HG02970 (cell line): Measurements from ENCODE around the gene CDC42EP1.
"Not testable (repeated sequence)": the region's sequence is repeated elsewhere in the genome, so short reads cannot be mapped to it uniquely, and the experiment has no call there.

Source experiments
- ATAC-seq: cut with Tn5 transposase; IDR thresholded peaks from one replicate; pipeline ENCODE4 v1.9.1; 2021; ENCODE audit warnings: mild to moderate bottlenecking, moderate library complexity, moderate number of reproducible peaks; ENCODE audit not compliant: unreplicated experiment, low FRiP score

The CDC42EP1 gene

DNA sequence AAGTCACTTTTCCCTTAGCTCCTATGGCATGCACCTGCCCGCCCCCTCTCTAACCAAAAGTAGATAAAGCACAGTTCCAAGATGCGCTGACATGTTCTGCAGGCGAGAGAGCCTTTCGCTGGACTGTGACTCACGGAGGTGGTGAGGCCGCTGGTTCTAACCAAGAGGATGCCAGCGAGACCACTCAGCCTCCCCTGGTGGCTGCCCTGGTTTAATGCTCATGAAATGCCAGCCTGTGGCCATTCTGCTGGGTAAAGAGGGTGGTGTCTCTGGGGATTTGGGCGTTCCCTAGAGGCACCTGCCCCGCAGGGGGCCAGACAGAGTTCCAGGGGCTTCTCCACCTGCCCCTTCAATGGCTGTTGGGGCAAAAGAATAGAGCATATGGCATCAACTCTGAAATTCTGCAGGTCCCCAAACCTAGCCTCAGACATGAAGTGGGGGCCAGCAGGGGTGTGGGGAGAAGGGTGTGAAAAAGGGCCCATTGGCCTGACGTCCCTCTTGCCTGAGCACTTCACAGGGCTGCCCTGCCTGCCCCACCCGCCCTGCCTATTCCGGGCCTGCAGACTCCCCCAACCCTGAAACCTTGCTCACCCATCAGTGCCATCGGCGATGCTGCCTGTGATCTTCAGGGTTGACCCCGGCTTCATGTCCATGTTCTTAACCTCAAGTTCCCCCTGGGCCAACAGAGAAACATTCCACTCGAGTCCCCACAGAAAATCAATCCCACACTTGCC lies 11.1 kb downstream of the CDC42EP1 start:
- ATAC-seq: no peak

- ATAC-seq: no peak
These were observed 11.7 kb downstream of the CDC42EP1 start for GRCh38 chr22:37571992-37572373.

DNA sequence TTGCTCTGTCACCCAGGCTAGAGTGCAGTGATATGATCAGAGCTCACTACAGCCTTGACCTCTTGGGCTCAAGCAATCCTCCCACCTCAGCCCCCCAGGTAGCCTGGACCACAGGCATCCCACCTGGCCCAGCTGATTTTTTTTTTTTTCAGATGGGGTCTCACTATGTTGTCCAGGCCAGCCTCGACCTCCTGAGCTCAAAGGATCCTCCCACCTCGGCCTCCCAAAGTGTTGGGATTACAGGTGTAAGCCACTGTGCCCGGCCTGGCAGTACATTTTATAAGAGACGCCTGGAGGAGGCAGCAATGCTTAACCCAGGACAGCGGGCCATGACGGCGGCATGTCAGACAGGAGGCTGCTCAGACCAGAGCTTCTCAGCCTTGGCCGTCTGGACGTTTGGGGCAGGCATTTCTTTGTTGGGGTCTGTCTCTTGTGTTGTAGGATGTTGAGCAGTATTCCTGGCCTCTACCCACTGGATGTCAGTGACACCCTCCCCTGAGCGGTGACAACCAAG lies 15.3 kb downstream of the CDC42EP1 start:
- no peak for ATAC-seq

- no peak for ATAC-seq
These were observed 17.7 kb downstream of the CDC42EP1 start for GRCh38 chr22:37578002-37578401.

DNA sequence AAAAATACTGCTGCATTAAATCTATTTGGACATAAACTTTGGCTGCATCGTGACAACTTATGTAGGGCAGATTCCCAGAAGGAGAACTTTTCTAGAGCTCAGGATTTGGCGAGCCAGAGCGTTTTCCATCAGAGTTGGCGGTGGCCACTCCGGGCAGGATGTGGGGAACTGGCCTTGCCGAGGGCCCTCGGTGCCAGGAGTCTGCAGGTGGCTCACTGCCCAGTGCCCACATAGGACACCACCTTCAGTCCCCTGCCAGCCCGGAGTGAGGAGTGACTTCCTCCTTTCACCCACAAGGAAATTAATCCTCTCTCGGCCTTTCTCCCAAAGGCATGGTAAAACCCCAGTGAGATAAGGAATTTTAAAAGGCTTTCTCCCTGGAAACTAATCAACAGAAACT lies 21.2 kb downstream of the CDC42EP1 start:
- no peak for ATAC-seq

DNA sequence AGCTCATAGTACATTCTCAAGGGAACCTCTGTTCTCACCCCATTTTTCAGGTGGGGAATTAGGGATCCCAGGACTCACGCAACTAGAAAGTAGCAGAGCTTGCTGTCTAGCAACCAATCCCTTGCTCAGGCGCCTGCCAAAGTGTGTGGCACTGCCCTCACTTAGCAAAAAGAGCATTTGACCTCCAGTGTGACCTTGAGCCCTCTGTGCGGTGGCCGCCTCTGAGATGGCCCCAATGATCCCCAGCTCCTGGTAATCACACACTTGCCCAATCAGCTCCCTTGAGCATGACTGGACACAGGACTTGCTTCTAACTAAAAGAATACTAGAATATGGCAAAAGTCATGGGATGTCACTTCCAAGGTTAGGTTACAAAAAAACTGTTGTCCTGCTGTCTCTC lies 22.2 kb downstream of the CDC42EP1 start:
- ATAC-seq: no peak

DNA sequence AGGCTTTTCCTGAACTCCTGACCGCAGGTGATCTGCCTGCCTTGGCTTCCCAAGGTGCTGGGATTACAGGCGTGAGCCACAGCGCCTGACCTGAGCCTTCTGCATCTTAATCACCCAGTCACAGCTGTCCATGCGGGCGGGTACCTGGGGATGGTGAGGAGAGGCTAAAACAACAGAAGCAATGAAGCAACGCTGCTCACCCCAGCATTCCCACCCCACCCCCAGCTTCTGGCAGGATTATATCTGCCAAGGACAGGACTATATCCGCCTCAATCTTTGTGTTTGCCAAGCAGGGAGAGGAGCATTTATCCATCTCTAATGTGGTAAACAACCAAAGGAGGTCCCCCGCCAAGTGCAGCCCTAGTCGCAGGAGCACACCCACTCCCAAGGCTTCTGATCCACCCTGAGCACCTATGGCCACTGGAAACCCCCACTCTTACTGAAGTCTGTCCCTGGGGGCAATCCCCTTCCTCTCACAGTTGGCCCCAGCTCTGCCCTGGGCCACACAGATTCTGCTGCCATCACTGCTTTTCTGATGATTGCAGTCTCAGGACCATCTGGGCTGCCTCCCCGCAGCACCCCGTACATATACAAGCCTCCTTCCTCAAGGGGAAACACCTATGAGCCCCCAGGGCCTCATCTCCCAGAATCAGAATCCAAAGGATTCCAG lies 28.4 kb downstream of the CDC42EP1 start:
- no peak for ATAC-seq

GRCh38 chr22:37589636-37590035 lies 29.4 kb downstream of the CDC42EP1 start:
- ATAC-seq: no peak

- ATAC-seq: not testable (repeated sequence)
These were observed 30.8 kb downstream of the CDC42EP1 start for GRCh38 chr22:37591081-37591480.

GRCh38 chr22:37591823-37592404 lies 31.6 kb downstream of the CDC42EP1 start:
- ATAC-seq: no peak

GRCh38 chr22:37594237-37594636 lies 34.0 kb downstream of the CDC42EP1 start:
- no peak for ATAC-seq

GRCh38 chr22:37599153-37599552 lies 38.9 kb downstream of the CDC42EP1 start:
- ATAC-seq: no peak

DNA sequence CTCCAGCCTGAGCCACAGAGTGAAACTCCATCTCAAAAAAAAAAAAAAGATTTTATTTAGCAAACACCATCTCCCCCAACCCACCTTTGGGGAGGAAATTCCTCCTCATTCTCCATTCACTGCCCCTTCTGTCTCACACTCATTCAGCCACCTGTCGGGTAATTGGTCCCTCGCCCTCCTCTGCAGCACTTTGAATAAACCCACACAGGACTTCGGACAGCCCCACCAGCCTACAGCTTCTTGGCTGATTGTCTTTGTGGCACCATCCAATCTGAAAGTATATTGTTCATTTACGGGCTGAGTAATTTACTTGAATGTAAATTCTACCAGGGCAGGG lies 40.9 kb downstream of the CDC42EP1 start:
- ATAC-seq: no peak

GRCh38 chr22:37601540-37602442 lies 41.5 kb downstream of the CDC42EP1 start:
- no peak for ATAC-seq

DNA sequence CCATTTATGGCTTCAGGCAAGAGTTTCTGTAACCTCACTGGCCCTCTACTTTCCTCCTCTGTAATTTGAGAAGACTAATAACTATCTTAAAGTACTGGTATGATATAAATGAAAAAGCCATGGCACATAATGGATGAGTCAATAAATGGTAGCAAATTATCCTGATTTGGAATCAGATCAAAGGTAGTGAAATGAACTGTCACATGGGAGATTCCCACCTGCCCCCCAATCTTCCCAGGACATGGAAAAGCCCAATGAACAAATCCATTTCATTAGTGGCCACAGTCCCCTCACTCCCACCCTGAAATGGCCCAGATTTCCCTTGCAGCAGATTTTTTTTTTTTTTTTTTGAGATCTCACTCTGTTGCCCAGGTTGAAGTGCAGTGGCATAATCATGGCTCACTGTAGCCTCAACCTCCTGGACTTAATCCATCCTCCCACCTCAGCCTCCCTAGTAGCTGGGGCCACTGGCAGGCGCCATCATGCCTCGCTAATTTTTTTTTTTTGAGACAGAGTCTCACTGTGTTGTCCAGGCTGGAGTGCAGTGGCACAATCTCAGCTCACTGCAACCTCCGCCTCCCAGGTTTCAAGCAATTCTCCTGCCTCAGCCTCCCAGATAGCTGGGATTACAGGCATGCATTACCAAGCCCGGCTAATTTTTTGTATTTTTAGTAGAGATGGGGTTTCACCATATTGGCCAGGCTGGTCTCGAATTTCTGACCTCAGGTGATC lies 42.4 kb downstream of the CDC42EP1 start:
- not testable (repeated sequence) for ATAC-seq

DNA sequence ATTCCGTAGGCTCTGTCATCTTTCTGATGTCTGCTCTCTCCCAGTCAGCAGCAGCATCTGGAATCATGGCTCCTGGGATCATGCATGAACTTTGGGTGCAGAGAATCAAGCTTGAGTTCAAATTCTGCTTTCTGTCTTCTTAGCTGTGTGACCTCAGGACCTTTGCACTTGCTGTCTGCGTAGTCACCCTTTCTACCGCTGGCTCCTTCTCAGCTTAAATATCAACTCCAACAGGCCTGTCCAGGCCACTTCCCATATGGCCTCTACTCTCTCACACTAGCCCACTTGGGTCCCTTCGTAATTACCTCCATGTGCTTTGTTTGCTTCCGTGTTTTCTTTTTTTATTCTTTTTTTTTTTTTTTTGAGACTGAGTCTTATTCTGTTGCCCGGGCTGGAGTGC lies 43.8 kb downstream of the CDC42EP1 start:
- ATAC-seq: no peak

- no peak for ATAC-seq
These were observed 44.6 kb downstream of the CDC42EP1 start for GRCh38 chr22:37604875-37605274.

DNA sequence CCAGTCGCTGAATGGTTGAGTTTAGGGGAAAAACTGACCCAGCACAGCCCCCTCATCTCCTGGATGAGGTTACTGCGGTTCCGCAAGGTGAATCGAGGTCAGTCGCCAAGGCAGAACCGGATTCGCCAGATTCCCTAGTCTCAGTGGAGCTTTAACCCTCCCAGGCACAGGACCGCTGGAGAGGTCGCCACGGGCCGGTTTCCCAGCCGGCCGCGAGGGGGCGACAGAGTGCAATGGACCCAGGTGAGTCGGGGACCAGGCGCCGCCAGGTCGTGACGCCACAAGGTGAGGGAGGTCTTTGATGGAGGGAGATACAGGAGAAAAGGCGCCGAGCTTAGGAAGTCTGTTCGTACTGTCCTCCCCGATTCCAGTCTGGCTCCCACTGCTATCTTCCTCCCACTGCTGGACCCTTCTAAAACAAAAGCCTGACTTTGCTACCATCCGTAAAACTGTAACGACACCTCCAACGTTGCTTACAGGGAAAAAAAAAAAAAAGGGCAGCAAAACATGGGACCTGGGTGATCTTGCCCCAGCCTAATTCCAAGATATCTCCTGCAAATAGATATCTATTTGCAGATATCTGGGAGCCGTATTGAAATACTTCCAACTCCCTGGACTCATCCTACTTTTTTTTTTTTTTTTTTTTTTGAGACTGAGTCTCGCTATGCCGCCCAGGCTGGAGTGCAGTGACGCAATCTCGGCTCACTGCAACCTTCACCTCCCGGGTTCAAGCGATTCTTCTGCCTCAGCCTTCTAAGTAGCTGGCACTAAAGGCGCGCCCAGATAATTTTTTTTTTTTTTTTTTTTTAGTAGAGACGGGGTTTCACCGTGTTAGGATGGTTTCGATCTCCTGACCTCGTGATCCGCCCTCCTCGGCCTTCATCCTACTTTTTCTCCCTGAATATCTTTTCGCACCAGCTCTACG lies 47.0 kb downstream of the CDC42EP1 start:
- no peak for ATAC-seq

DNA sequence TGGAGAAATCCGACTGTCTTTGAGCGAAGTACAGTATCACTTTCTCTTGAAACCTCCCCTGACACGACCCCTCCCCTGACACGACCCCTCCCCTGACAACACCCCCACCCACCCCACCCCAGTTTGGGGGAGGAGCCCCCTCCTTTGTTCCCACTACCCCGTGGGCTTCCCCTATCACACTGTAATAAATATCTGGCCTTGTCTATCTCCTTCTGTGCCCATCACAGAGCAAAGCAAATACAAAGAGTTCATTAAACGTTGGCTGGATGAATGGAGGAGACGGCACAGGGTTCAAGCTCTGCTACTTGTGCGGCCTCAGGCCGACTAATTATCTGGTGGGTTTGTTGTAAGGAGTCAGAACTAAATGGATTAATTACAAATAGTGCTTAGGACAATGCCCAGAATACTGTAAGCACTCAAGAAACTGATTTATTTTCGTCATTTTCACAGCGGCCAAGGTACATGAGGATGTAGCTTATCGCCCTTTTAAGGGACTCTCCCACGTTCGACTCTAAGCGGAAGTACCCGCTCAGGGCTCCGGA lies 47.7 kb downstream of the CDC42EP1 start:
- ATAC-seq: no peak
